Measurements from ENCODE around the gene CGB5.
"Not testable (repeated sequence)": the region's sequence is repeated elsewhere in the genome, so short reads cannot be mapped to it uniquely, and the experiment has no call there.

CGB5 gene

DNA sequence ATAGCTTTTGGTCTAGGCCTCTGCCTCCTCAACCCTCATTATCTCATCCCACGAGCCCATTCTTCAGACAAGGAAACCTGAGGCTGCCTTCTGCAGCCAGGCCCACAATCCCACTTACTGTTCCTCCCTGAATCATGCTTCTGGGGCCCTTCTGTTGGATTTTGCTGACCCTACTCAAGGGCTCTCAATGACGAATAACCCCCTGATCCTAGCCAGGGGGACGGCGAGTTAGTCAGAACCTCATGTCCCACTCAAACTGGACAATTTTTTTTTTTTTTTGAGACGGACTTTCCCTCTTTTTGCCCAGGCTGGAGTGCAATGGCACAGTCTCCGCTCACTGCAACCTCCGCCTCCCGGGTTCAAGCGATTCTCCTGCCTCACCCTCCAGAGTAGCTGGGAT is 21.5 kb upstream of the CGB5 start:
- DNase-seq, result no peak

DNA sequence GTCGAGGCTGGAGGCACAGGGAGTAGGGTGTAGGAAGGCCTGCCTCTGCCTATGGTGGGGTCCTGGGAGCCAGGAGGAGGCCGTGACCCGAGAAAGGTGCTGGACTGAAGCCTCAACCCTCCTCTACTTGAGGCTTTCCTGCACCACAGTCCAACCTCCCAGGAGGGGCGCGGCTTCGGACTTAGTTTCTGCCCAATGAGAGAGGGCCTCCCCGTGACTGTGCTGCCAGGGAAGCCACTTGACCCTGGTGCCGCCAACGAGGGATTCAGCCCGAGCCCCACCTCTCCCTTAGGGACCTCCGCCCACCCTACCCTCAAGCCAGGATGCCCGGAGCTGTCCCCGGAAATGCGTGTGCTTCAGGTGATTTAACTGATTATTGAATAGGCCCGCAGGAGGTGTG is 19.4 kb upstream of the CGB5 start, which contains the start of gene CGB3:
TSS of gene CGB3 (minus strand) at position 101 of the 400 bp plus-strand sequence. CDS start 362 bp downstream, outside the sequence.
- DNase-seq, result not testable (repeated sequence)

DNA sequence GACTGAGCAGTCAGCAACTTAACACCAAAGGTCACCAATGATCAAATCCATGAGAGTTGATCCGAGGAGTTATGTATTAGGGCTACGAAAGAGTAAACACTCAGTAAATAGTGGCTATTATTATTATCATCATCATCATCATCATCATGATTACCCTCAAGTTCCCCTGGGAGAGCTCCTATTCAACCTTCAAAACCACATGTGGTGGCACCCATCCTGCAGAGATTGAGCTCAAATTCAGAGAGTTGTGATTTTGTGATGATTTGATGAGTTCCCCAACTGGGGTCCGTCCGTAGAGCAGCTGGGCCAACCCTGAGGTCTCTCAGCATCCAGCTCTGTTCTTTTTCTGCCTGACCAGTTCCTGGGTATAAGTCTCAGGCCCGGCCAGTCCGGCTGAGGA is 18.6 kb upstream of the CGB5 start:
- not testable (repeated sequence) for DNase-seq

DNA sequence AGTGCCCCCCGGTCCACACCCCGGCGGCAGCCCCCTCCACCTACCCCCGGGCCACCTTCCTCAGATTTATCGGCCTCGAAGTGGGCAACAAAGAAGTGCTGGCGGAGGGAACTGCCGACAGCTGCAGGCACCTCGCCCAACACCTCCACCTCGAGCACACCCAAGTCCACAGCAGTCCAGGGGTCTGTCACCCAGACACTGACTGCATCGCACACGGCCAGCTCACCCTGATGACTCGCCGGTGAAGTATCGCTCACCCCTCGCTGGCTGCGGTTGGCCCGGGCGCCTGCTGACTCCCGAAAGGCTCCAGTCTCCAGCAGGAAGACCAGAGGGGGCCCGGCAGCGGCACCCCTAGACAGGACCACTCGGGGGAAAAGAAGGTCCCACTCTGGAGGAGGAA is 18.0 kb upstream of the CGB5 start:
- DNase-seq, result not testable (repeated sequence)

DNA sequence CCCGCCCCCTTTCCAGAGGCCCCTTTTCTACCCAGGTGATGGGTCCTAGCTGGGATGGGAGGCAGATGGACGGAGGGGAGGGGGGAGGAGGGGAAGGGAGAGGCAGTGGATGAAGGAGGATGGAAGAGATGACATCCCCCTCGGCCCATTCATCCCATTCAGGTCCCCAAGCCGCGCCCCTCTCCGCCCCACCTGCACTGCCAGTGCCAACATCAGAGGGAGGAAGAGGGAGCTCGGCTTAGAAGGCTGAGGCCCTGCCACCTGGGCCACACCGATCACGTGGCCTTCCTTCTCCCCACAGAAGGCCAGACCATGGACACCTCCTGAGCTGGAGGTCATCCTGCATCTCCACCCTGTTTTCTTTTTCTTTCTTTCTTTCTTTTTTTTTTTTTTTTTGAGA is 15.0 kb upstream of the CGB5 start:
- DNase-seq, result not testable (repeated sequence)

DNA sequence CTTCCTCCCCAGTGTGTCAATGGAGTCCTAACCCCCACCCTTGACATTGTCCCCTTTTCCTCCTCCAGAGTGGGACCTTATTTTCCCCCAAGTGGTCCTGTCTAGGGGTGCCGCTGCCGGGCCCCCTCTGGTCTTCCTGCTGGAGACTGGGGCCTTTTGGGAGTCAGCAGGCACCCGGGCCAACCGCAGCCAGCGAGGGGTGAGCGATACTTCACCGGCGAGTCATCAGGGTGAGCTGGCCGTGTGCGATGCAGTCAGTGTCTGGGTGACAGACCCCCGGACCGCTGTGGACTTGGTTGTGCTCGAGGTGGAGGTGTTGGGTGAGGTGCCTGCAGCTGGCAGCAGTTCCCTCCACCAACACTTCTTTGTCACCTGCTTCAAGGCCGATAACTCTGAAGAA is 13.9 kb upstream of the CGB5 start:
- not testable (repeated sequence) for DNase-seq

DNA sequence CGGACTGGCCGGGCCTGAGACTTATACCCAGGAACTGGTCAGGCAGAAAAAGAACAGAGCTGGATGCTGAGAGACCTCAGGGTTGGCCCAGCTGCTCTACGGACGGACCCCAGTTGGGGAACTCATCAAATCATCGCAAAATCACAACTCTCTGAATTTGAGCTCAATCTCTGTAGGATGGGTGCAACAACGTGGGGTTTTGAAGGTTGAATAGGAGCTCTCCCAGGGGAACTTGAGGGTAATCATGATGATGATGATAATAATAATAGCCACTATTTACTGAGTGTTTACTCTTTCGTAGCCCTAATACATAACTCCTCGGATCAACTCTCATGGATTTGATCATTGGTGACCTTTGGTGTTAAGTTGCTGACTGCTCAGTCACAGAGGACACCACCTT is 13.3 kb upstream of the CGB5 start:
- DNase-seq, result not testable (repeated sequence)

DNA sequence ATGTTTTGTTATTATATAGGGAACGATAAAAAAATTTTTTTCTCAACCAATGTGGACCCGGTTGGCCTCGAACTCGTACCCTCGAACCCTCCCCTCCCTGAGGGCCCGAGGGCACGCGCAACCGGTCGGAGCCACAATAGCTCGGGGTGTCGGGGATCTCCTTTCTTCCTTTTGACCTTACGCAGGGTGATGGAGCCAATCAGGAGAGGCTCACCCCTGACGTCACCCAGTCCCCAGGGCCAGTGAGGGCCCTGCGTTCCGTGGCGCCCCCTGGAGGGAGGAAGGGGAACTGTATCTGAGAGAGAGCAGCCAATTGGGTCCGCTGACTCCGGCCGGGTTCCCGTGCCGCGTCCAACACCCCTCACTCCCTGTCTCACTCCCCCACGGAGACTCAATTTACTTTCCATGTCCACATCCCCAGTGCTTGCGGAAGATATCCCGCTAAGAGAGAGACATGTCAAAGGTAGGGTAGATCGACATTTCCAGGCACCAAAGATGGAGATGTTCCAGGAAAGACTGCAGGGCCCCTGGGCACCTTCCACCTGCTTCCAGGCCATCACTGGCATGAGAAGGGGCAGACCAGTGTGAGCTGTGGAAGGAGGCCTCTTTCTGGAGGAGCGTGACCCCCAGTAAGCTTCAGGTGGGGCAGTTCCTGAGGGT is 11.9 kb upstream of the CGB5 start, which contains the start of gene CGB2:
TSS of gene CGB2 (plus strand) at position 249 of the 660 bp plus-strand sequence. CDS start at position 455, 206 bp downstream.
- peak; percentile 64 for DNase-seq

DNA sequence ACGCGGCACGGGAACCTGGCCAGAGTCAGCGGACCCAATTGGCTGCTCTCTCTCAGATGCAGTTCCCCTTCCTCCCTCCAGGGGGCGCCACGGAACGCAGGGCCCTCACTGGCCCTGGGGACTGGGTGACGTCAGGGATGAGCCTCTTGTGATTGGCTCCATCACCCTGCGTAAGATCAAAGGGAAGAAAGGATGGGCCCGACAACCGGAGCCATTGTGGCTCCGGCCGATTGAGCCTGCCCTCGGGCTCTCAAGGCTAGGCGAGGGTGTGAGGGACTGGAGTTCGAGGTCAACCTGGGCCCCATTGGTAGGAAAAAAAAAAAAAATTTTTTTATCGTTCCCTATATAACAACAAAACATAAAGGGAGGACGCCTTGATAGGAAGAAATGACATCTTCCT is 6.8 kb upstream of the CGB5 start, which contains the start of gene CGB1:
TSS of gene CGB1 (minus strand) at position 81 of the 400 bp plus-strand sequence. CDS start 184 bp downstream, outside the sequence.
- DNase-seq, result not testable (repeated sequence)

DNA sequence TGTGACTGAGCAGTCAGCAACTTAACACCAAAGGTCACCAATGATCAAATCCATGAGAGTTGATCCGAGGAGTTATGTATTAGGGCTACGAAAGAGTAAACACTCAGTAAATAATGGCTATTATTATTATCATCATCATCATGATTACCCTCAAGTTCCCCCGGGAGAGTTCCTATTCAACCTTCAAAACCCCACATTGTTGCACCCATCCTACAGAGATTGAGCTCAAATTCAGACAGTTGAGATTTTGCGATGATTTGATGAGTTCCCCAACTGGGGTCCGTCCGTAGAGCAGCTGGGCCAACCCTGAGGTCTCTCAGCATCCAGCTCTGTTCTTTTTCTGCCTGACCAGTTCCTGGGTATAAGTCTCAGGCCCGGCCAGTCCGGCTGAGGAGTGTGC is 5.5 kb upstream of the CGB5 start:
- DNase-seq, result not testable (repeated sequence)

DNA sequence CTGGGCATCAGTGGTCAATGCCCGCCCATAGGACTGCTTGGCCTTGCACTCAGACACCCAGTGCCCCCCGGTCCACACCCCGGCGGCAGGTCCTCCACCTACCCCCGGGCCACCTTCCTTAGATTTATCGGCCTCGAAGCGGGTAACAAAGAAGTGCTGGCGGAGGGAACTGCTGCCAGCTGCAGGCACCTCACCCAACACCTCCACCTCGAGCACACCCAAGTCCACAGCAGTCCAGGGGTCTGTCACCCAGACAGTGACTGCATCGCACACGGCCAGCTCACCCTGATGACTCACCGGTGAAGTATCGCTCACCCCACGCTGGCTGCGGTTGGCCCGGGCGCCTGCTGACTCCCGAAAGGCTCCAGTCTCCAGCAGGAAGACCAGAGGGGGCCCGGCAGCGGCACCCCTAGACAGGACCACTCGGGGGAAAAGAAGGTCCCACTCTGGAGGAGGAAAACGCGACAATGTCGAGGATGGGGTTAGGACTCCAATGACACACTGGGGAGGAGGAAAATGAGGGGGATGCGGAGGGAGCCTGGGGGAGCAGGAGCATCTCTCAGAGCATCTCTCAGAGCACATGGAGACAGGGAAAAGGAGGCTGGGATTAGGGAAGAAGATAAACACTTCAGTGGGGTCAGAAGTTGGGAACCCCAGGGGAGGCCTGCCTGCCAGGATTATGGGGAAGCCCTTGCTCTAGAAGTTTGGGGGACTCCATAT is 4.9 kb upstream of the CGB5 start:
- DNase-seq, result not testable (repeated sequence)

DNA sequence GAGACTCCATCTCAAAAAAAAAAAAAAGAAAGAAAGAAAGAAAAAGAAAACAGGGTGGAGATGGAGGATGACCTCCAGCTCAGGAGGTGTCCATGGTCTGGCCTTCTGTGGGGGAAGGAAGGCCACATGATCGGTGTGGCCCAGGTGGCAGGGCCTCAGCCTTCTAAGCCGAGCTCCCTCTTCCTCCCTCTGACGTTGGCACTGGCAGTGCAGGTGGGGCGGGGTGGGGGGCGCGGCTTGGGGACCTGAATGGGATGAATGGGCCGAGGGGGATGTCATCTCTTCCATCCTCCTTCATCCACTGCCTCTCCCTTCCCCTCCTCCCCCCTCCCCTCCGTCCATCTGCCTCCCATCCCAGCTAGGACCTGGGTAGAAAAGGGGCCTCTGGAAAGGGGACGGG is 3.9 kb upstream of the CGB5 start:
- not testable (repeated sequence) for DNase-seq

DNA sequence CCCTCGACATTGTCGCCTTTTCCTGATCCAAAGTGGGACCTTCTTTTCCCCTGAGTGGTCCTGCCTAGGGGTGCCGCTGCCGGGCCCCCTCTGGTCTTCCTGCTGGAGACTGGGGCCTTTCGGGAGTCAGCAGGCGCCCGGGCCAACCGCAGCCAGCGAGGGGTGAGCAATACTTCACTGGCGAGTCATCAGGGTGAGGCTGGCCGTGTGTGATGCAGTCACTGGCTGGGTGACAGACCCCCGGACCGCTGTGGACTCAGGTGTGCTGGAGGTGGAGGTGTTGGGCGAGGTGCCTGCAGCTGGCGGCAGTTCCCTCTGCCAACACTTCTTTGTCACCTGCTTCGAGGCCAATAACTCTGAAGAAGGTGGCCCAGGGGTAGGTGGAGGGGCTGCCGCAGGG is 1.5 kb upstream of the CGB5 start:
- DNase-seq, result no peak

DNA sequence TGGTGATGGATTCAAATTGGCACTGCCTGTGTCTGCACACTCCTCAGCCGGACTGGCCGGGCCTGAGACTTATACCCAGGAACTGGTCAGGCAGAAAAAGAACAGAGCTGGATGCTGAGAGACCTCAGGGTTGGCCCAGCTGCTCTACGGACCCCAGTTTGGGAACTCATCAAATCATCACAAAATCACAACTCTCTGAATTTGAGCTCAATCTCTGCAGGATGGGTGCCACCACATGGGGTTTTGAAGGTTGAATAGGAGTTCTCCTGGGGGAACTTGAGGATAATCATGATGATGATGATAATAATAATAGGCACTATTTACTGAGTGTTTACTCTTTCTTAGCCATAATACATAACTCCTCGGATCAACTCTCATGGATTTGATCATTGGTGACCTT is 982 bp upstream of the CGB5 start:
- not testable (repeated sequence) for DNase-seq

DNA sequence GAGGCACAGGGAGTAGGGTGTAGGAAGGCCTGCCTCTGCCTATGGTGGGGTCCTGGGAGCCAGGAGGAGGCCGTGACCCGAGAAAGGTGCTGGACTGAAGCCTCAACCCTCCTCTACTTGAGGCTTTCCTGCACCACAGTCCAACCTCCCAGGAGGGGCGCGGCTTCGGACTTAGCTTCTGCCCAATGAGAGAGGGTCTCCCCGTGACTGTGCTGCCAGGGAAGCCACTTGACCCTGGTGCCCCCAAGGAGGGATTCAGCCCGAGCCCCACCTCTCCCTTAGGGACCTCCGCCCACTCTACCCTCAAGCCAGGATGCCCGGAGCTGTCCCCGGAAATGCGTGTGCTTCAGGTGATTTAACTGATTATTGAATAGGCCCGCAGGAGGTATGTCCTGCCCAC is 5.4 kb downstream of the CGB5 start, which contains the start of gene CGB8:
TSS of gene CGB8 (minus strand) at position 101 of the 400 bp plus-strand sequence. CDS start 372 bp downstream, outside the sequence.
- DNase-seq, result not testable (repeated sequence)

DNA sequence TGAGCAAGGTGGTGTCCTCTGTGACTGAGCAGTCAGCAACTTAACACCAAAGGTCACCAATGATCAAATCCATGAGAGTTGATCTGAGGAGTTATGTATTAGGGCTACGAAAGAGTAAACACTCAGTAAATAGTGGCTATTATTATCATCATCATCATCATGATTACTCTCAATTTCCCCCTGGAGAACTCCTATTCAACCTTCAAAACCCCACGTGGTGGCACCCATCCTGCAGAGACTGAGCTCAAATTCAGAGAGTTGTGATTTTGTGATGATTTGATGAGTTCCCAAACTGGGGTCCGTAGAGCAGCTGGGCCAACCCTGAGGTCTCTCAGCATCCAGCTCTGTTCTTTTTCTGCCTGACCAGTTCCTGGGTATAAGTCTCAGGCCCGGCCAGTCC is 6.2 kb downstream of the CGB5 start:
- not testable (repeated sequence) for DNase-seq

DNA sequence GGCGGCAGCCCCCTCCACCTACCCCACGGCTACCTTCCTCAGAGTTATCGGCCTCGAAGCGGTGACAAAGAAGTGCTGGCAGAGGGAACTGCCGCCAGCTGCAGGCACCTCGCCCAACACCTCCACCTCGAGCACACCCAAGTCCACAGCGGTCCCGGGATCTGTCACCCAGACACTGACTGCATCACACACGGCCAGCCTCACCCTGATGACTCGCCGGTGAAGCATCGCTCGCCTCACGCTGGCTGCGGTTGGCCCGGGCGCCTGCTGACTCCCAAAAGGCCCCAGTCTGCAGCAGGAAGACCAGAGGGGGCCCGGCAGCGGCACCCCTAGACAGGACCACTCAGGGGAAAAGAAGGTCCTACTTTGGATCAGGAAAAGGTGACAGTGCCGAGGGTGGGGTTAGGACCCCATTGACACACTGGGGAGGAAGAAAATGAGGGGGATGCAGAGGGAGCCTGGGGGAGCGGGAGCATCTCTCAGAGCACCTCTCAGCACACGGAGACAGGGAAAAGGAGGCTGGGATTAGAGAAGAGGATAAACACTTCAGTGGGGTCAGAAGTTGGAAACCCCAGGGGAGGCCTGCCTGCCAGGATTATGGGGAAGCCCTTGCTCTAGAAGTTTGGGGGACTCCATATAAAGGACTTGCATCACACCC is 6.9 kb downstream of the CGB5 start:
- not testable (repeated sequence) for DNase-seq

DNA sequence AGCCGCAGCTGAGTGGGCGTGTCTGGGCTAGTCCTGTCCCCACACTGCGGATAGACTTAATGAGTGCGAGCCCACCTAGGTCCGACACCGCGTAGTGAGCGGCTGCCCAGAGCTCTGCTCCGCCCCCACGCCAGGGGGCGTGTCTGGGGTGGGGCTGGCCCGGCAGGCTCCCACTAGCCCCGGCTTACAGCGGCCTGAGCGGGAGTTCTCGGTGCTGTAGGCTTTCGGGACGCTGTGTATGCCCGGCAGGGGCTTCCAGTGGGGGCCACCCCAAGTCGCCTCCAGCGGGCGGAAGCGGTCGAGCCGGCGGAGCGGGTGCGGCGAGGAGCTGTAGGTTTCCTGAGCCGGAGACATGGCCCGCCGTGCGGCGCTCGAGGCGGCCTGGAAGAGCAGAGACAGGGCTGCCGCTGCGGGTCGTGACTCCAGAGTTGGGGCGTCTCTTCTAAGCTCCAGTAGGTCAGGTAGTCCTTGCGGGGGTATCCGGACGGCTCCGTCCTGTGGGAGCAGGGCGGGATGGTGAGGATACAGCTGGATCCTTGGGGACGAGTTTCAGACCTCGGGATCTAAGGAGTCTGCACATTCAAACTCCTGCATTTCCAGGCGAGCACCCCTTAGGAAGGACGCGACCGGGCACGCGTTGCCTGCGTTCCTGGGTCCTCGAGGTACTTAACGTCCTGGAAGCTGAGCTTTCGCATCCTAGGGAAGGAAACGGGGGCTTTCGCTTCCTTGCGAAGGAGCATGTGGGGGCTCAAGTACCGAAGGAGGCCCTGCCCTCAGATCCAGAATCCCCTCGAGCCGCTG is 12.7 kb downstream of the CGB5 start:
- DNase-seq, result no peak

DNA sequence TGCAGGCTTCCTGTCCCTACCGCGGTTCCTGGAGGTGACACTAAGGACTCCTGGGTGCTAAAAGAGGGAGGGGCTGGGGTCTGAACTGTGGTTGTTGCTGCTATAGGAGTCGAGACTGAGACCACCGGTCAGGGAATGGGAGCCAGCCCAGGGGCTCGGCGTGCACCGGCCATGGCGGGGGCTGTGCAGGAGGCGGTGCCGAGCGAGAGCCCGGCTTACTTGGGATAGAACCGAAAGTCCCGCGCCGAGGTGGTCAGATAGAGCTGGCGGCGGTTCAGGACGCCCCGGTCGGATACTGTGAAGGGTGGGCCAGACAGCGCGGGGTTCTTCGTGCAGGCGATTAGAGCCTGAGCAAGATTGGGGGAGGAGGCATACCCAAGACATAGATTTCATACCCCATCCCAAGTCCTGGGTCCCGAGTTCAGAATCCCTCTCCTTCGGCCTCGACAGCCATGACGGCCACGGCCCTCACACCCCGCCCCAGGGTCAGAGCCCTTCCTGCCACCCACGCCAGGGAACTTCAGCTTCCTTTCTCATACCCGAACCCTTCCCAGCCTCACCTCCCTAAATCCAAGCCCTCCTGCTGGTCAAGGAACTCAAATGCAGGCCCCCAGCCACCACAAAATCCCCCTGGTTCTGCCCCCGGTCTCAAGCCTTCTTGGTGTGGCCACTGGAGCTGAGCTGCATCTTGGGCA is 13.4 kb downstream of the CGB5 start:
- not testable (repeated sequence) for DNase-seq

DNA sequence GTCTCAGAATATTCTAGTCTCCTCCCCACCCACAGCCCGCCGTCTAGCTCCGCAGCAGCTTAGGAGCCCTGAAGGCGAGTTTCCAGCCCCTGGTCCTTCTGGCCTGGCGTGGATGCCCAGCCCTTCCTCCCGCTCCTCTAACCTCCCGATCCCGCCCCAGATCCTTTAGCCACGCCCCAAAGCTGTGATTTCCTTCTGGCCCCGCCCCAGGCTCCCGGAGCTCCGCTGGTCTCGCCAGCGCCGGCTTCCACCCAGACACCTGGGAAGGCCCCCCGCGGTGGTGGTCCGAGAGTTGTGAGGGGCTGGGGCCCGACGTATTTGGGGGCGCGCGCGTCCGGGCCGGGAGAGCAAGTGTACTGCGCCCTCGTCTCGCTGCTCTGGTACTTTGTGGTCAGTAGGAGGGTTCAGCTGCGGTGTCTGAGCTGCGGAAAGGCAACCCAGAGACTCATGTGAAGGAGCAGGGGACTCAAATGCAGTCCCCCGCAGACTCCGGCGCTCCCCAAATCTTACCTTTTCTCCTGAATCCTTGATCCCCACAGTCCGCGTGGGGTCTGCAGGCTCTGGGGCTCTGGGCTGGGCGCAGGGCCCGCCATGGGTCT is 14.1 kb downstream of the CGB5 start, which contains the start of gene CGB7:
TSS of gene CGB7 (minus strand) at position 114 of the 599 bp plus-strand sequence. CDS start 2,374 bp downstream, outside the sequence.
- DNase-seq, result no peak

DNA sequence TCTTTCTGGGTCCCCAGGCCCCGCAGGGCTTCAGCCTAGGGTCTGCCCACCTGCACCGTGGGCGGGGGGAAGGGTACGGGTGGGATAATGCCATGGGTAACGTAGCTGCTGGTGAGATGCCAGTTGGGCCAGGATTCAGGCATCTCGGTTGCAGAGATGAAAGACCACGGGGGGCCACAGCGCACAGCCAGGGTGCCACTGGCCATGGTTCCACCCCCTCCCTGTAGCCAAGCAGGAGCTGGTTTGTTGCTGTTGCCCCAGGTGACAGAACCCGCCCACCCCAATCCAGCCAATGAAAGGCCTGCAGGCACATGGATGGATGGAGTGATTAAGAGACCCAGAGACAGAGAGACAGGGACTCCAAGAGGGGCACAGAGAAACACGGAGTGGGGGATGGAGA is 14.9 kb downstream of the CGB5 start:
- no peak for DNase-seq

Measured in NCI-H1105 (cell line).